HG02943 (cell line): Measurements from ENCODE around the gene ANGPTL2.
A peak's percentile ranks its signal among the peaks of the same experiment; 100 is the strongest.
"Not testable (repeated sequence)": the region's sequence is repeated elsewhere in the genome, so short reads cannot be mapped to it uniquely, and the experiment has no call there.

Source experiments
- ATAC-seq: cut with Tn5 transposase; IDR thresholded peaks from one replicate; pipeline ENCODE4 v1.9.1; 2021; ENCODE audit warnings: mild to moderate bottlenecking, low read depth, moderate library complexity; ENCODE audit not compliant: unreplicated experiment

The ANGPTL2 gene, protein sequence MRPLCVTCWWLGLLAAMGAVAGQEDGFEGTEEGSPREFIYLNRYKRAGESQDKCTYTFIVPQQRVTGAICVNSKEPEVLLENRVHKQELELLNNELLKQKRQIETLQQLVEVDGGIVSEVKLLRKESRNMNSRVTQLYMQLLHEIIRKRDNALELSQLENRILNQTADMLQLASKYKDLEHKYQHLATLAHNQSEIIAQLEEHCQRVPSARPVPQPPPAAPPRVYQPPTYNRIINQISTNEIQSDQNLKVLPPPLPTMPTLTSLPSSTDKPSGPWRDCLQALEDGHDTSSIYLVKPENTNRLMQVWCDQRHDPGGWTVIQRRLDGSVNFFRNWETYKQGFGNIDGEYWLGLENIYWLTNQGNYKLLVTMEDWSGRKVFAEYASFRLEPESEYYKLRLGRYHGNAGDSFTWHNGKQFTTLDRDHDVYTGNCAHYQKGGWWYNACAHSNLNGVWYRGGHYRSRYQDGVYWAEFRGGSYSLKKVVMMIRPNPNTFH

DNA sequence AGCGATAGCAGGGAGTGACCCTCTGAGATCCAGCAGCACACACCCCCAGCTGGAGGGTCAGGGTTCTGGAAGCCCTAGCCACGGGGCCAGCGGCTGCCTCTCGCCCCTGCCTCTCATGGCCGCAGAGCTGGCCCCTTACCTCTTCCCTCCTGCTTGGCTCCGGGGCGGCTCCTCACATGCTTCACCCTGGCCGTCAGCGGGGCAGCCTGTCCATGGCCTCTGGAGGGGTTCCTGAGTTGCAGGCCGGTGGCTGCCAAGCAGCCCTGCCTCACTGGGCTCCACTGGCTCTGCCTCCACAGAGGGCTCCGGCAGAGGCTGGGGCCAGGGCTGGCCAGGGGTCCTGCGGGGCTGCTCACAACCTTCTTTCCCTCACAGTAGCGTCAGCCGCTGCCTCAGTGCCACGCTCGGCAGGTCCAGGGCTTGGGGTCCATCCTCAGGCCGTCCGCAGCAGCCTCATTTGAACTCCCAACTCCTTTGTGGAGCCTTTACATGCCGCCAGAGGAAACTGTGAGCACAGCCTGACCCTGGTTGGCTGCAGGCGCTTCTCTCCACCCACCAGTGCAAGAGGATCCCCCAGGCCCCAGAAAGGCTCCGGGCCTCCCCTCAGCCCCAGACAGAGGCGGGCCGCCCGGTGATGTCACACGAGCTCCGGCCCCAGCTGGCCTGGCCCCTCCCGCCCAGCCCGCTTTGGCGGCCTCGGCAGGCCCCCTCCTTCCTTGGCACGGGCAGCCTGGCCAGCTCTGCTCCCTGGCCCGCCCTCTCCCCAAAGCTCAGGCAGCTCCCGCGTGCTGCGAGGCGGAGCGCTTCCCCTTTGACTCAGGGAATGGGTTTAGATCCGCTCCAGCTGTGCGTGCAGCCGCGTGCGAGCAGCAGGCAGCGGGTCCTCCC, at the start of gene ANGPTL2:
ANGPTL2 (minus strand) TSS at position 460 of the 888 bp plus-strand sequence. CDS start 13,904 bp downstream, outside the sequence.
- ATAC-seq, result no peak

DNA sequence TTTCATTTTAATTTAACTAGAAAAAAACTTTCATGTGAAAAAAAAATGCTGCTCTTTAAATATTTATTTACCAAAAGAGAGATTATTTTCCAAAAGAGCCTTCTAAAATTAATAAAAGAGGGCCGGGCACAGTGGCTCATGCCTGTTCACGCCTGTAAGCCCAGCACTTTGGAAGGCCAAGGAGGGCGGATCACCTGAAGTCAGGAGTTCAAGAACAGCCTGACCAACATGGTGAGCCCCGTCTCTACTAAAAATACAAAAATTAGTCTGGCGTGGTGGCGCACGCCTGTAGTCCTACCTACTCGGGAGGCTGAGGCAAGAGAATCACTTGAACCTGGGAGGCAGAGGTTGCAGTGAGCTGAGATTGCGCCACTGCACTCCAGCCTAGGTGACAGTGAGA, 48.9 kb upstream of the ANGPTL2 start:
- ATAC-seq, result not testable (repeated sequence)

DNA sequence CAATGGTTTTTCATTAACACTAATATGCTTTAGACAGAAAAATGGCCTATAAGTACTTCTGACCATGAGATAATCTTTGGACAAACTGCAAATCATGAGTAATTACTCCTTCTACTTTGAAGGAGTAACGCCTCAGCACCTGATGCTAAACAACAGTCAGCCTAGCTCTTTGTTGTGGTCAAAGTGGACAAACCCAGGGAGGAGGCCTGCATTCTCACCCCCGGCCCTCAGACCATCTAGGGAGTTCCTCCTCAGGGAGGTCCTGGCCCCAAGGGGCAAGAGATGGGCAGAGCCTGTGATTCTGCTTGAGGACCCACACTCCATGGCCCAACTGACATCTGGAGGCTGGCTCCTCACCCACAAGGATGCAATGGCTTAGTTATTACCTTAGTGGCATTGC, 48.2 kb upstream of the ANGPTL2 start:
- no peak for ATAC-seq

DNA sequence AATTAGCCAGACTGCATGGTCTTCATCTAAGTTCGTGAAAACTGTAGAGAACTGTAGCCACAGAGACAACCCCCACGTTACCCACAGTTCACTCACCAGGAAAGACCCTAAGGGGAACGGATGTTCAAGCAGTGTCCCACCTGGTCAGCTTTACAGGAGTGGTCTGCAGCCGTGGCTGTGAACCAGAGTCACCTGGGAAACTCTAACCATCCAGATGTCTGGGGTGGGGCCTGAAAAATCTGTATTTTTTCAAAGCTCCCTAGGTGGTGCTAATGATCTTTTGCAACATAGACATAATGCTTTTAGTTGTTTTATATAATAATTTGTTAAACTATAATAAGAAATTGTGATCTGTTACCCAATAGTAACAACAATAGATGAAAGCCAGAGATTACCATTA, 47.7 kb upstream of the ANGPTL2 start:
- no peak for ATAC-seq

DNA sequence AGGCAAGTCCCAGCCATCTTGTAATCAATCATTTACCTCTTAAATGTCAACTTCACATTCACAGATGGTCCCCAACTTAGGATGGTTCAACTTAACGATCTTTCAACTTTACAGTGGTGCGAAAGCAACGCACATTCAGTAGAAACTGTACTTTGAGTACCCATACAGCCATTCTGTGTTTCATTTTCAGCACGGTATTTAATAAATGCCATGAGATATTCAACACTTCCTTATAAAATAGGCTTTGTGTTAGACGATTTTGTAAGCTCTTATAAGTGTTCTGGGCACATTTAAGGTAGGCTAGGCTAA, 47.1 kb upstream of the ANGPTL2 start:
- no peak for ATAC-seq

DNA sequence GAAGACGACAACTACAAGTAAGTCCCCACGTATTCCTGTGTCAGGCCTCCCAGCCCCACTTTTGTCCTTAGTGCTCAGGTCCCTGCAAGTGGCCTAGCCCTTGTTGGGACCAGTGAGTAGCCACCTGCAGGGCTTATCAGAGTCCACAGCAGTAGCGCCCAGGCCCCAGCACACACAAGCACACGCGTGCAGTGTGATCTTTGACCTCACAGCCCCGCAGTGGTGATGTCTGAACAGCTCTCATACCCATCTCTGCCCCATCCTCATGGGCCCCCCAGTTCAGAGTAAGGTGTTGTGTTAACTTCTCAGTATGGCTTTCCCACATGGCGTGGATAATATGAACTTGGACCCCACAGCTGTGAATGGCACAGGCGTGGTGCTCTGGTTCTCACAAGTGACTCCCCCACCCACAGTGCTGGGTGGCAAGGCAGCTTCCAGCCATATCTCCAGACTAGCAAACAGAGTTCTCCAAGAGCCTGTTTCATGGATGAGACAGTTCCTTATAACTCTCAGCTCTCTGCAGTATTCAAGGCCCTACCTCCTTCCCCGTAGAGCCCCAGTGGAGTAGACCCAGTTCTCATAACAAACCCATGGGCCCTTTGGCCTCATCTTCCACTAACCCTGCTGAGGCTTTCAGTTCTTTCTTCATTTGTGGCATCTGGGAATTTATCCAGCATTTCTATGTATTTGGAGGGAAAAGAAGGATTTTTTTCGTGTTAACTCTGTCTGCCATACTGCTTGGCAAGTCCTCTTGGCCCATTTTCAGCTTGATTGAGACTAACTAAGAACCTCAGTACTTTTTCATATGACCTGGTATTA, 46.5 kb upstream of the ANGPTL2 start:
- ATAC-seq, result no peak

DNA sequence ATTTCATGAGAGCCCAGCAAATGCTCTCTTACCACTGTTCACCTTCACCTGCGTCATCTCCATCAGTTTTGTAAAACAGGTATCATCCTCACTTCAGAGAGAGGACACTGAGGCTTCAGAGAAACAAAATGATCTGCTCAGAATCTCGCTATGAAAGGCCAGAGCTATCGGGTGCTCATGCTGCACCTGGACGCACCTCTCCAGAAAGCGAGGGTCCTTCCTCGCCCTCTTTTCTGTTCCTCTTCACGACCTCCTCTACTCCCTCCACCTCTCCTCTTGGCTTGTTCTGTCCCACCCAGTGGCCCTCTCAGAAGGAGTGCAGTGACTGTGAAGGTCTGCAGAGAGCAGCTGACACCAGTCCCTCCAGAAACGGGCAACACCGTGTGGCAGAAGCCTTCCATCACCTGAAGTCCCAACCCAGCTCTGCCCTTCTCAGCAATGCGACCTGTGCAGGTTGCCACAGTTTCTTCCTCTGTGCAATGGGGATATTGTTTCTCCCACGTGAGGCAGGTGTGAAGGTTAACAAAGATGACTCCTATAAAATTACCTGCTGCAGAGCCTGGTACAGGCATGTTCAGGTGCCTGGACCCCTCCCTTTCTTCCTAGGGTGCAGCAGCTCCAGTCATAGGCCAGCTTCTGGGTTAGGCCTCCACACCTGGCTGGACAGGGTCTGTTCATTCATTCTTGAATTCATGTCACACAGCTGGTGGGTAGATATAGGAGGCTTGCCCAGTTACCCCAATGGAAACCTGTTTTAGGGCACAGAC, 45.3 kb upstream of the ANGPTL2 start:
- no peak for ATAC-seq

DNA sequence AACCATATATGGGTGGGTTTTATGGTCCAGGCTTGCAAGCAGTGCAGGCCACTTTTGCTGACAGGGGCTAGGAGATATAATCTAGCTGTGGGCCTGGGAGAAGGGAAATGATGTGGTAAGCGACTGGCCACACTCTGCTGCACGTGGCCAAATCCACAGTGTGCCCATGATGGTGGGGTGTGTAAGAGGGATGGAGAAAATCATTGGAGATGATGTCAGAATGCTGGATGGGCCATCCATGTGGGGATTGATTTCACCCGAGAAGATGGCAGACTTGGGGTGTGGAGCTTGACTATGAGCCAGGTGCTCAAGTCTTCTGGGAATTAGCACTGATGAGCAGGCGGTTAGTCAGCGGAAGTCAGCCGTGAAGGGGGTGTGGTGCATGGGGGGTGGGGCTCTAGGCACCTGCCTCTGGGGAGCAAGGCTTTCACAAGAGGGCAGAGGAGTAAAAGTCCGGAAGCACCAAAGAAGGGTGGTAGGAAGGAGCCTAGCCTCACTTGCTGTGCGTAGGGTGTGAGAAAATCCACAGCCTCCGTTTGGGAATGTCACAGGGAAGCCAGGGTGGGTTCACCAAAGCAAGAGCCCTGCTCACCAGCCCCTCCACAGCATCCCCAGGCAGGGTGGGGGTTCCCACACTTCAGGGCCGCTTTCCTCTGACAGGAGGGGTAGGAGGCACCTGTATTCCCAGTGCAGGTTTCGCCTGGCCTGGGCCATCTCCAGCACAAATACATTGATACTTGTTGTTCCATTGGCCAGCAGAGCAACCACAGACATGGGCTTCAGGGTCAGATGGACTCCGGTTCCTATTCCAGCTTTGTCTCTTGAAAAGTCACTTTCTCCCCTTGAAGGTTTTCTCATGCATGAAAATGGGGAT, 44.5 kb upstream of the ANGPTL2 start:
- peak; percentile 55 for ATAC-seq

DNA sequence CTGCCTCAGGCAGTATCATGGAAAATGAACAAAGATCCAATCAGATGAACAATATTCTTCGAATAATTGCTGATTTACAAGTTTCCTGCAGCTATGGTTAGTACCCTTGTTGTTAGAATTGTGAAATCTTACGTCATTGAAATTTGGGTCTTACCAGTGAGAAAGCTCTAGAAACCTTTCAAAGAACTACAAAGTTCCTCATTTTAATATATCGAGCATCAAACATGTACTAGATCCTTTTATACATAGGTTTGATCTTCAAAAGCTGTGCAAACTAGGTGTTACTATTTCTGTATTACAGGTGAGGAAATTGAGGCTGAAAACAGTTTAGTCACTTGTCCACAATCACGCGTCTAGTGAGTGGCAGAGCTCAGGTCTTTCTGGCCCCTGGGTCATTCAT, 43.7 kb upstream of the ANGPTL2 start:
- ATAC-seq, result peak; percentile 12

DNA sequence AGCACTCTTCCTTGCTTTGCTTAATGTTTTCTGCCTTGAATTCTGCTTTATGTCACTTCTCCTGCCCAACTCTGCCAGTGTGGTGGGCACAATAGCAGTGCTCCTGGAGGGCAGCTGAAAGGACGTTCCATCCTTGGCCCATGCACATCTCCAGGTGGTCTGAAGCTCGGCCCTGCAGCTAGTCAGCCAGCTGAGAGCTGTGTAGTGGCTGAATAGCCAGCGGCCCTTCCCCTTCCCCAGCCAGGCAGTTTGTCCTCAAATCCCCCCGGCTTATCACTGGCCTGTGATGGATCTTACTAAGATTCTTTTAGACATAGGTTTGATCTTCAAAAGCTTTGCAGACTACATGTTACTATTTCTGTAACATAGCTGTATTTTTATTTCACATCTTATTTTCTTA, 42.7 kb upstream of the ANGPTL2 start:
- ATAC-seq, result no peak

DNA sequence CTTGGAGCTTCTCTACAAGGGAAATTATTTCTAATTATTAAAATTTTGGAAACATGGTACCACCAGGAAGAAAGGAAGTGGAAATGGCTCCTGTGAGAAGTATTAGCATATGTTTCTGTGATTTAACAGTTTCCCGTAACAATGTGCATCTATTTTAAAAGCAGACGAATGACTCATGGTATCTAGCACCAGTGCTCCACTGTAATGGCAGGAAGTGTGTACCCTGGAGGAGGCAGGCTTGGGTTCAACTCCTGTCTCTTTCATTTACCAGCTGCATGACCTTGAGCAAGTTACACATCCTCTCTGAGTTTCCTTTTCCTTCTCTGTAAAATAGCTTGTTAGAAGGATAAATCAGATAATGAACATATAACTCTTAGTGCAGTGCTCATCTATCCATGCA, 41.0 kb upstream of the ANGPTL2 start:
- no peak for ATAC-seq

DNA sequence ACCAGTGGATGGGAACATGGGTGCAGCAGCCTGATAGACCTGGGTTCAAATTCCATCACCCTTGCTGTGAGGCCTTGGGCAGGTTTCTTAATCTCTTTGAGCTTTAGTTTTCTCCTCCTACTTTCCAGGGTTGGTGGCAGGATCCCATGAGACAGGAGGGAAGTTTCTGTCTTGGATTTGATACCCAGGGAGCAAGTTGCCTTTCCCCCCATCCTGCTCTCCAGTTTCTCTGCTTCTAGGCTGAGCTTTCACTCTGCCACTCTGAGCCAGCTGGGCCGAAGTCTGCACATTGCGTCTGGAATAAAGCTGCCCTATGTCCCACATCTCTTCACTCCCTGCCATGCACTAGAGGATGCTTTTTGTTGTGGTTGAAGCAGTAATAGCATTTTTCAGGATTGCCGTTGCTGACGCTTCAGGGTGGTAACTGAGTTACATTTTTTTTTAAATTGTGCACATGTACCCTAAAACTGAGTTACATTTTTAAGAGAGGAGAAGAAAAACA, 40.5 kb upstream of the ANGPTL2 start:
- ATAC-seq, result no peak

DNA sequence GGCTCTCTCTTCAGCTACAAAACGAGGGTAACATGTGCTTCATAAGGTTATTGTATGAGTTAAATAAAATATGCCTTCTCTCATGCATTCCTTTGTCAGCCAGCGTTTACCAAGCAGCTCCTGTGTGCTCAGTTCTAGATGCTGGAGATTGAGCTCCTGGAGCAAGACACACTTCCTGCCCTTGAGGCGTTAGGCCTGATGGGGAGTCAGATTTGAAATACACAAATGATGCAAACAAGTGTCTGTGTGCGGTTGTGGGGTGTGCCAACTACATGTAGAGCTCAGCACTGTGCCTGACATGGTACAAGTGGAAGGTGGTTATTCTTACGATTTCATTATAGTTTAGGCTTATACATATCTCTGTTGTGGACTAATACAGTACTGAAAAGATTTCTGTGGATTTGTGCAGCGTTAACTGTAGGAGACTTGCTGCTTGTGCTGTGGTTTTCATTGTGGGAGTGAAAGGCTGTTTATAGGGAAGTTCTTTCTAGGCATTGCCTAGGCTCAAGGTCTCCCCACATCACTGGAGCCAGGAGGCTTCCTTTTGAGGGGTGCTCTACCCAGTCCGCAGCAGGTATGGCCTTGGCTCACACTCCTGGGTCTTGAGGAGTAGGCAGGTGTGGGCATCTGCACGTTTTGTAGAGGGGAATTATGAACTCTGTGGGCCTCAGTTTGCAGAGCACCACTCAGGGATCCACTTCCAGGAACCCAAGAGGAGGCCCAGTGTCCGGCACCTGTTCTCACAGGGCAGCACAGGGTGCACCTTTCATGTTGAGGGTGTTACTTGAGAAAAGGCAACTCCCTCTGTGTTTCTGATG, 39.8 kb upstream of the ANGPTL2 start:
- ATAC-seq, result no peak

DNA sequence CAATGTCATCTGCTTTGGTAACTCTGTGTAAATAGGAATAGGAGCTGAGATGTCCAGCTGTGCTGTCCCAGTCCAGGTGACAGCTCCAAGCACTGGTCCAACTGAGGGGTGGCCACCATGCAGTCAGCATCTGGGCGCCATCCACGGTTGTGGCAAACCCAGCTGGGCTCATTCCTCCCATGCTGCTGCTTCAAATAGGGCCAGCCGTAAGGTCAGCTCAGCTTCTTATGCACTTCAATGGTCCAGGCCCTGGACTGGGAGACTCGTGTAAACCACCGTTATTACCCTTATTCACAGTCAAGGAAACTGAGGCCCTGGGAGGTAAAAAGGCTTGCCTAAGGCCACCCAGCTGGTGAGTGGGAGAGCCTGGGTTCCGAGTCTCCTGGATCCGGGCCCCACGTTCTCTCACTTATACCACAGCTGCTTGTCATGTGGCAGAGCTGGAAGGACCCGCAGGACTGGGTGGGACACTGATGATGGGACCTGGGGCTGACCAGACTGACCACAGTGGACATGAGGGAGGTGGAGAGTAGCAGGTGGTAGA, 38.7 kb upstream of the ANGPTL2 start:
- no peak for ATAC-seq

DNA sequence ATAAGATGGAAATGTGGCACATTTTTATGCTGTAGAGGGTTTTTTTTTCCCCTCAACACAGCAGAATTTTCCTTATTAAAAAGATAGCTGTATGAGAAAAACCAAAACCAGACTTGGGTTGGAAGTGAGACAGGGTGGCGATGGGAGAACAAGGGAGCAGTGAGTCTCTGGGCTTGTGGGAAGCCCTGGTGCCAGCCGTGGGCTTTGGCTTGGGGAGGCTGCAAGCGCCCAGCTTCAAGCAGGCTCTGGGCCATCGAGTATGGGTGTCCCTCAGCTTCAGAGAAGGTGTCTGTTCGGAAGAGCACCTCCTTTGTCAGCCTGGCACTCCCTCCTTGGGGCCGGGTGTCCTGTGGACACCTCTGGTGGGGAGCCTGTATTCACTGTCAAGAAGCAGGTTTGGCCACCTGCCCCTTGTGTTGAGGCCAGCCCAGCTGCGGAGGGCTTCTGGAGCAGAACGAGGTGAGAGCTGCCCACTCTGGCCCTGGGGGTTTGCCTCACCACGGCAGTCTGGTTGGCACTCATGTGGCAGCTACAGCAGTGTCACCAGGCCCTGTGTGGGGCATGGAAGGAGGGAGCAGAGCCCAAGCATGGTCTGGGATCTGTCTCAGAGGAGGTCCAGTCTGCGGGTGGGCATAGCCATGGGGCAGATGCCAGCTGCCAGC, 37.6 kb upstream of the ANGPTL2 start:
- ATAC-seq, result no peak

DNA sequence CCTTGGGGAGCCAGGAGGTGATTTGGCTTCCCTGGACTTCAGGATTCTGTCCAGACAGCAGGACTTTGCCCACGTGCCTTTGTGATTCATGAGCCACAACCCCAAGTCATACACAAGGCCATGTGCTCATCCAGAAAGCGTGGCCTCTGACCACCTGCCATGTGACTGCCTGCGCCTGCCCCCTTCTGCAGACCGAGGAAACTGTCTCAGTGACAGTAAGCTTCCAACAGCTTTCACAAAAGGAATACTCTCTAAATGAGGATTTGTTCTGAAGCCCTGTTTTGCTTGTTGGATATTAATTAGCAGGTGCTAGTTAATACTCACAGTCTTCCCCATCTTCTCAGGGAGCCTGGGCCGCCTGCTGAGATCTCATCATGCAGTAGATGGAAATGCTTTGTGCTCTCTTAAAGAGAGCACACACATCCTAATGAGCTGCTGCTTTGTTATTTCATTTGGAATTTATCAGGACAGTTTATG, 36.9 kb upstream of the ANGPTL2 start:
- no peak for ATAC-seq

DNA sequence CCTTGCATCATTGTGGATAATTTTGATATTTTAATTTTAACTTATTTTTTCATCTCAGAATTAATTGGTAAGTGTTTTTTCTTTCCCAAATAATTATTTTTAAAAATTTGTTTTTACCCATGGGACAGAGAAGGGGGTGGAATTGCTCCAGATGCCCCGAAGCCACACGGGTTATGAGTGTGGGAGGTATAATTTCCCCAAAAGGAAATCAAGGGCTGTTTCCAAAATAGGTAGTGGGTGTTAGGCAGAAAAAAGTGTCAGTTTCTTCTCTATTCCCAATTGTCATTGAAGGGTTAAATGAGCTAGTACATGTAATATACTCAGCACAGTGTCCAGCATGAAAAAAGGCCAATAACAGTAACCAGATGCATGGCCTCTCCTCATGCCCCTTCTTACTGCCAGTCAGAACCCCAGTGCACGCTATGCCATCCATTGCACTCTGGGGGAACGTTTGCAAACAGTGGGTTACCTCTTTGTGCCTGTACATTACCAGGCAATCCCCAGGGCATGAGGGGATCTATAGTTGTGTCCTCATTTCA, 36.4 kb upstream of the ANGPTL2 start:
- no peak for ATAC-seq
